ENCODE data around the gene EXOC7. TPM values are rescaled to one million over a fixed set of nuclear protein-coding genes. Genes with fewer than 3 reads are reported as not detected.

EXOC7 gene
- total RNA-seq, 1 experiment from 2014 or later: 126 TPM

DNA sequence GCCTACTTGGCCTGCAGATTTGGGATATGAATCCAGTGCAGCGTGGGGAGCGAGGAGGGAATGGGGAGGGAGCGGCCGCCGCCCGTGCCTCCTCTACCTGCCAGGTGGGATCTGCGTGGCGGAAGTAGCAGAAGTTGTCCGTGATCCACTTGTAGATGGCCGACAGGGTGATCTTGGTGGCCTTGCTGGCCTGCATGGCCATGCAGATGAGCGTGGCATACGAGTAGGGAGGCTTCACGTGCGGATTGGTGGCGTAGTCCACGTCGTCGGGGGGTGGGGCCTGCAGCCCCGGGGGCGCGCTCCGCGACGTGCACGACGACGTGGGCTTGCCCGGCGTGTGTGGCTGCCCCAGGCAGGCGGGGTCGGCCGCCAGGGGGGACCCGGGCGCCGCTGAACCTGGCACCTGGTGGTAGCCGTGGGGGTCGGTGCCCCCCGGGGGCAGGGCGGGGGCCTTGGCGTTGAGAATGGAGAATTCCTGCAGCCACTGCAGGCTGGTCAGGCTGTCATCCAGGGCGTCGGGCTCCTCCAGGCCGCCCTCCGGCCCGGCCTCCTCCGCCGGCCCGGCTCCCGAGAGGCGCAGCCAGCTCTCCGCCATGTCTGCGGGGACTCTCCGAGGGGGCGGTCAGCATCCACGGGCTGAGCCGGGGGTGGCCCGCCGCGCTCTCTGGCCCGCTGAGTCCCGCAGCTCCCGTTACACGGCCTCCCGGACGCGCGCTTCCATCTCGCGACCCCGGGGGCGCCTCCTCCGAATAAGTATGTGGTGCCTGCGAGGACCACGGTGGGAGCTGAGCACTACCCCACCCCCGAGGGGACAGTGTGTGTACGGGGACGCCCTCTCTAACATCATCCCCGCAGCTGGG is 36.4 kb upstream of the EXOC7 start (continued):
- no peak for TF ChIP-seq PREB (CRISPR knock-in tag; IDR thresholded peaks at IDR 0.05; ENCODE audit: borderline replicate concordance)
- no peak for TF ChIP-seq ELF4 (CRISPR knock-in tag; IDR thresholded peaks at IDR 0.05; ENCODE audit: low read depth)
- TF ChIP-seq, protein P1, sequence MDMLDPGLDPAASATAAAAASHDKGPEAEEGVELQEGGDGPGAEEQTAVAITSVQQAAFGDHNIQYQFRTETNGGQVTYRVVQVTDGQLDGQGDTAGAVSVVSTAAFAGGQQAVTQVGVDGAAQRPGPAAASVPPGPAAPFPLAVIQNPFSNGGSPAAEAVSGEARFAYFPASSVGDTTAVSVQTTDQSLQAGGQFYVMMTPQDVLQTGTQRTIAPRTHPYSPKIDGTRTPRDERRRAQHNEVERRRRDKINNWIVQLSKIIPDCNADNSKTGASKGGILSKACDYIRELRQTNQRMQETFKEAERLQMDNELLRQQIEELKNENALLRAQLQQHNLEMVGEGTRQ (CRISPR knock-in tag; IDR thresholded peaks at IDR 0.05): peak; percentile 38; the same call in 1 of the 2 replicates
- no peak for TF ChIP-seq KAT7 (CRISPR knock-in tag; IDR thresholded peaks at IDR 0.05; ENCODE audit: borderline replicate concordance)
- TF ChIP-seq PRRX2 (CRISPR knock-in tag; IDR thresholded peaks at IDR 0.05): no peak
- no peak; the same call in none of the 2 replicates for TF ChIP-seq ETV6 (CRISPR knock-in tag; IDR thresholded peaks at IDR 0.05)
- no peak for TF ChIP-seq ZNF219 (CRISPR knock-in tag; IDR thresholded peaks at IDR 0.05; ENCODE audit: borderline replicate concordance)
- TF ChIP-seq, protein P2, sequence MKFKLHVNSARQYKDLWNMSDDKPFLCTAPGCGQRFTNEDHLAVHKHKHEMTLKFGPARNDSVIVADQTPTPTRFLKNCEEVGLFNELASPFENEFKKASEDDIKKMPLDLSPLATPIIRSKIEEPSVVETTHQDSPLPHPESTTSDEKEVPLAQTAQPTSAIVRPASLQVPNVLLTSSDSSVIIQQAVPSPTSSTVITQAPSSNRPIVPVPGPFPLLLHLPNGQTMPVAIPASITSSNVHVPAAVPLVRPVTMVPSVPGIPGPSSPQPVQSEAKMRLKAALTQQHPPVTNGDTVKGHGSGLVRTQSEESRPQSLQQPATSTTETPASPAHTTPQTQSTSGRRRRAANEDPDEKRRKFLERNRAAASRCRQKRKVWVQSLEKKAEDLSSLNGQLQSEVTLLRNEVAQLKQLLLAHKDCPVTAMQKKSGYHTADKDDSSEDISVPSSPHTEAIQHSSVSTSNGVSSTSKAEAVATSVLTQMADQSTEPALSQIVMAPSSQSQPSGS (CRISPR knock-in tag; IDR thresholded peaks at IDR 0.05; ENCODE audit: borderline replicate concordance, low read depth): no peak
- TF ChIP-seq ZNF416 (CRISPR knock-in tag; IDR thresholded peaks at IDR 0.05): no peak
- TF ChIP-seq EMX1 (CRISPR knock-in tag; IDR thresholded peaks at IDR 0.05): no peak
- no peak for TF ChIP-seq TCF7 (CRISPR knock-in tag; IDR thresholded peaks at IDR 0.05; ENCODE audit: low read depth)
- no peak for TF ChIP-seq PRDM15 (CRISPR knock-in tag; IDR thresholded peaks at IDR 0.05)
- TF ChIP-seq SOX15 (CRISPR knock-in tag; IDR thresholded peaks at IDR 0.05): no peak
- peak; percentile 70 for TF ChIP-seq ZNF423 (CRISPR knock-in tag; IDR thresholded peaks at IDR 0.05)
- no peak for TF ChIP-seq GABPB1 (CRISPR knock-in tag; IDR thresholded peaks at IDR 0.05)
- no peak for TF ChIP-seq FOXJ3 (CRISPR knock-in tag; IDR thresholded peaks at IDR 0.05; ENCODE audit: borderline replicate concordance)
- TF ChIP-seq, protein P3, sequence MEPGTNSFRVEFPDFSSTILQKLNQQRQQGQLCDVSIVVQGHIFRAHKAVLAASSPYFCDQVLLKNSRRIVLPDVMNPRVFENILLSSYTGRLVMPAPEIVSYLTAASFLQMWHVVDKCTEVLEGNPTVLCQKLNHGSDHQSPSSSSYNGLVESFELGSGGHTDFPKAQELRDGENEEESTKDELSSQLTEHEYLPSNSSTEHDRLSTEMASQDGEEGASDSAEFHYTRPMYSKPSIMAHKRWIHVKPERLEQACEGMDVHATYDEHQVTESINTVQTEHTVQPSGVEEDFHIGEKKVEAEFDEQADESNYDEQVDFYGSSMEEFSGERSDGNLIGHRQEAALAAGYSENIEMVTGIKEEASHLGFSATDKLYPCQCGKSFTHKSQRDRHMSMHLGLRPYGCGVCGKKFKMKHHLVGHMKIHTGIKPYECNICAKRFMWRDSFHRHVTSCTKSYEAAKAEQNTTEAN (CRISPR knock-in tag; IDR thresholded peaks at IDR 0.05): 0 out of 2 replicates have a peak, but pooled peaks have one; percentile 67
- TF ChIP-seq TP53 (CRISPR knock-in tag; IDR thresholded peaks at IDR 0.05): no peak
- TF ChIP-seq ZNF396 (CRISPR knock-in tag; IDR thresholded peaks at IDR 0.05; ENCODE audit: borderline replicate concordance): no peak
- TF ChIP-seq FOXP1 (CRISPR knock-in tag; IDR thresholded peaks at IDR 0.05; ENCODE audit: borderline replicate concordance): no peak
- TF ChIP-seq MAX (CRISPR knock-in tag; IDR thresholded peaks at IDR 0.05): no peak; the same call in 1 of the 2 replicates

Measured in WTC11 (cell line).